IMR-90 (cell line): Measurements from ENCODE around the gene TMEM131L. TPM values are rescaled to one million over a fixed set of nuclear protein-coding genes. Genes with fewer than 3 reads are reported as not detected.

Source experiments
- ATAC-seq: fragments of 200-7000 bp; cut with Tn5 transposase; 2 replicates; pipeline ENCODE4 v1.9.1; 2020; ENCODE audit warnings: low read depth, mild to moderate bottlenecking, moderate library complexity
- BruUV-seq: library from RNA; stranded (reverse); fragments of 400-500 nt; replicated peaks from 2 replicates; lab custom pipeline; 2021; lab: Mats Ljungman, UMichigan
- CTCF ChIA-PET: fragments of 300-600 bp; formaldehyde crosslinking; extraction: SDS; loops from one replicate; lab custom pipeline; 2021; ENCODE audit warnings: antibody characterized with exemption; lab: Yijun Ruan, JAX
- POLR2A ChIA-PET: fragments of 300-600 bp; sonication (Branson Sonifier 250); formaldehyde crosslinking; loops from one replicate; lab custom pipeline; 2022; ENCODE audit warnings: antibody characterized with exemption; ENCODE audit not compliant: unreplicated experiment; lab: Charles Lee
- DNase-seq: peaks from one replicate; pipeline ENCODE4 v3.0.0; 2013
- H2AFZ ChIP-seq: replicated peaks from 2 replicates; pipeline ENCODE3; 2013; ENCODE audit warnings: low read length, mild to moderate bottlenecking; ENCODE audit not compliant: poor library complexity
- H2AK5ac ChIP-seq: 2 replicates; pipeline ENCODE4 v1.6.1; 2013; ENCODE audit warnings: low read depth, low read length, inconsistent platforms
- H2AK9ac ChIP-seq: replicated peaks from 2 replicates; pipeline ENCODE3; 2013; ENCODE audit warnings: mild to moderate bottlenecking, low read depth, low read length, moderate library complexity; ENCODE audit not compliant: poor library complexity
- H2BK120ac ChIP-seq: 2 replicates; pipeline ENCODE4 v1.6.1; 2013; ENCODE audit warnings: low read depth, low read length, inconsistent platforms
- H2BK15ac ChIP-seq: 3 replicates; pipeline ENCODE4 v1.6.1; 2013; ENCODE audit warnings: low read depth, low read length, inconsistent platforms
- H2BK20ac ChIP-seq: 2 replicates; pipeline ENCODE4 v1.6.1; 2013; ENCODE audit warnings: low read depth, mild to moderate bottlenecking, inconsistent platforms, low read length, moderate library complexity
- H2BK5ac ChIP-seq: 2 replicates; pipeline ENCODE4 v1.6.1; 2013; ENCODE audit warnings: mild to moderate bottlenecking, low read depth, low read length, inconsistent platforms; ENCODE audit not compliant: poor library complexity, severe bottlenecking
- H3K14ac ChIP-seq: replicated peaks from 2 replicates; pipeline ENCODE4 v1.6.1; 2013; ENCODE audit warnings: low read depth, low read length, inconsistent platforms
- H3K18ac ChIP-seq: 2 replicates; pipeline ENCODE4 v1.6.1; 2013; ENCODE audit warnings: low read depth, low read length, control low read depth
- H3K23ac ChIP-seq: 2 replicates; pipeline ENCODE4 v1.6.1; 2013; ENCODE audit warnings: low read depth, low read length, inconsistent platforms
- H3K27ac ChIP-seq: 2 replicates; pipeline ENCODE4 v1.5.1; 2013; ENCODE audit warnings: mild to moderate bottlenecking, control low read depth, low read length; ENCODE audit not compliant: insufficient read depth
- H3K27me3 ChIP-seq: 2 replicates; pipeline ENCODE4 v1.6.1; 2013; ENCODE audit warnings: low read length; ENCODE audit not compliant: control insufficient read depth, insufficient read depth
- H3K36me3 ChIP-seq: 2 replicates; pipeline ENCODE4 v1.6.1; 2013; ENCODE audit warnings: low read length, mixed read lengths; ENCODE audit not compliant: control insufficient read depth, insufficient read depth
- H3K4ac ChIP-seq: 2 replicates; pipeline ENCODE4 v1.6.1; 2013; ENCODE audit warnings: low read depth, low read length, inconsistent platforms
- H3K4me1 ChIP-seq: 2 replicates; pipeline ENCODE4 v1.6.1; 2013; ENCODE audit warnings: low read length, mixed read lengths; ENCODE audit not compliant: control insufficient read depth, insufficient read depth
- H3K4me2 ChIP-seq: 2 replicates; pipeline ENCODE4 v1.6.1; 2013; ENCODE audit warnings: low read depth, mild to moderate bottlenecking, control low read depth, low read length, moderate library complexity
- H3K4me3 ChIP-seq: 2 replicates; pipeline ENCODE4 v1.5.1; 2013; ENCODE audit warnings: low read depth, mild to moderate bottlenecking, control low read depth, low read length, moderate library complexity; ENCODE audit not compliant: insufficient read depth
- H3K56ac ChIP-seq: 2 replicates; pipeline ENCODE4 v1.6.1; 2013; ENCODE audit warnings: low read length, inconsistent platforms; ENCODE audit not compliant: insufficient read depth; ENCODE audit errors: extremely low read depth
- H3K79me1 ChIP-seq, 2 experiments: 2 replicates each; pipeline ENCODE4 v1.6.1; 2013; ENCODE audit warnings: low read length in 2 of 2, inconsistent platforms in 1 of 2, low read depth in 1 of 2
- H3K9ac ChIP-seq: 2 replicates; pipeline ENCODE4 v1.6.1; 2013; ENCODE audit warnings: low read depth, low read length, control low read depth
- H3K9me1 ChIP-seq: 2 replicates; pipeline ENCODE4 v1.6.1; 2013; ENCODE audit warnings: low read length, inconsistent platforms; ENCODE audit not compliant: insufficient read depth
- H3K9me3 ChIP-seq: 2 replicates; pipeline ENCODE4 v1.6.1; 2013; ENCODE audit warnings: low read length; ENCODE audit not compliant: control insufficient read depth, insufficient read depth
- H4K20me1 ChIP-seq: 2 replicates; pipeline ENCODE4 v1.6.1; 2013; ENCODE audit warnings: low read length, inconsistent platforms; ENCODE audit not compliant: insufficient read depth
- H4K5ac ChIP-seq: 2 replicates; pipeline ENCODE4 v1.6.1; 2013; ENCODE audit warnings: mild to moderate bottlenecking, low read depth, low read length, control low read depth
- H4K8ac ChIP-seq, 2 experiments: 2 replicates each; pipeline ENCODE4 v1.6.1; 2013; ENCODE audit warnings: low read depth in 2 of 2, low read length in 2 of 2, control low read depth in 1 of 2, inconsistent platforms in 1 of 2
- H4K91ac ChIP-seq: 2 replicates; pipeline ENCODE4 v1.6.1; 2013; ENCODE audit warnings: low read depth, low read length, inconsistent platforms; ENCODE audit not compliant: insufficient read depth
- BHLHE40 ChIP-seq: fragments of 150-350 bp; IDR thresholded peaks from 2 replicates; pipeline ENCODE4 v1.6.1; 2016; ENCODE audit warnings: mild to moderate bottlenecking, low read depth, low read length
- CEBPB ChIP-seq: IDR thresholded peaks from 2 replicates; pipeline ENCODE4 v1.6.1; 2012; ENCODE audit warnings: low read depth, low read length, improper control_type of control experiment
- CHD1 ChIP-seq: IDR thresholded peaks from 2 replicates; pipeline ENCODE4 v1.6.1; 2012; ENCODE audit warnings: low read depth, low read length, improper control_type of control experiment
- FOS ChIP-seq: fragments of 150-350 bp; IDR thresholded peaks from 2 replicates; pipeline ENCODE4 v1.6.1; 2016; ENCODE audit warnings: low read depth, low read length
- MAFK ChIP-seq: IDR thresholded peaks from 2 replicates; pipeline ENCODE4 v1.6.1; 2012; ENCODE audit warnings: low read depth, low read length, improper control_type of control experiment
- MAZ ChIP-seq: IDR thresholded peaks from 2 replicates; pipeline ENCODE4 v1.6.1; 2012; ENCODE audit warnings: low read depth, mild to moderate bottlenecking, low read length, improper control_type of control experiment, moderate library complexity, borderline replicate concordance
- MXI1 ChIP-seq: IDR thresholded peaks from 2 replicates; pipeline ENCODE4 v1.6.1; 2012; ENCODE audit warnings: low read depth, mild to moderate bottlenecking, low read length, moderate library complexity, borderline replicate concordance
- NFE2L2 ChIP-seq: fragments of 150-350 bp; IDR thresholded peaks from 2 replicates; pipeline ENCODE4 v1.6.1; 2016; ENCODE audit warnings: low read depth, mild to moderate bottlenecking, low read length
- POLR2A ChIP-seq: IDR thresholded peaks from 2 replicates; pipeline ENCODE4 v1.6.1; 2012; ENCODE audit warnings: mild to moderate bottlenecking, low read depth, low read length
- RAD21 ChIP-seq: IDR thresholded peaks from 2 replicates; pipeline ENCODE4 v1.6.1; 2012; ENCODE audit warnings: low read length, improper control_type of control experiment
- RCOR1 ChIP-seq: IDR thresholded peaks from 2 replicates; pipeline ENCODE4 v1.6.1; 2012; ENCODE audit warnings: mild to moderate bottlenecking, low read length, improper control_type of control experiment; ENCODE audit not compliant: insufficient replicate concordance
- RFX5 ChIP-seq: IDR thresholded peaks from 2 replicates; pipeline ENCODE4 v1.8.0; 2012; ENCODE audit warnings: low read depth, mild to moderate bottlenecking, low read length, moderate library complexity
- SMC3 ChIP-seq: fragments of 150-350 bp; IDR thresholded peaks from 2 replicates; pipeline ENCODE4 v1.6.1; 2016; ENCODE audit warnings: low read depth, mild to moderate bottlenecking, antibody characterized with exemption, low read length, moderate library complexity
- USF2 ChIP-seq: fragments of 150-350 bp; IDR thresholded peaks from 2 replicates; pipeline ENCODE4 v1.6.1; 2017; ENCODE audit warnings: mild to moderate bottlenecking, antibody characterized with exemption, low read length, low read depth
- WGBS, 2 experiments: methylation state at CpG; one replicate each; pipeline versions ENCODE4 v1.1.5 to v1.1.7; 2013; ENCODE audit warnings: missing lambda C conversion rate in 2 of 2; ENCODE audit not compliant: insufficient read length in 1 of 2; ENCODE audit errors: extremely low coverage in 2 of 2; 5-methylcytosine and 5-hydroxymethylcytosine counted together
- dilution Hi-C: fragments of 300-500 bp; cut with HindIII; formaldehyde crosslinking; loops from one replicate; pipeline ENCODE4 v1.14.3; 2018; ENCODE audit warnings: low sequenced_read_pairs; ENCODE audit not compliant: unreplicated experiment
- in situ Hi-C: fragments of 300-500 bp; cut with MboI; formaldehyde crosslinking; loops from 3 replicates; pipeline ENCODE4 v1.14.3; 2019; ENCODE audit warnings: low sequenced_read_pairs, inconsistent platforms, mixed read lengths
- intact Hi-C: fragments of 100-400 bp; cut with micrococcal nuclease; formaldehyde crosslinking; loops from 2 replicates; pipeline ENCODE4 v1.10.0; 2022
- polyA plus RNA-seq, 3 experiments: library from polyadenylated mRNA; depleted of rRNA; stranded (reverse); fragments of >200 nt; gene quantifications; 2 replicates each; pipeline ENCODE4 v1.2.3, GENCODE V29; 2012; ENCODE audit warnings: low replicate concordance in 1 of 3
- total RNA-seq: library from RNA; depleted of rRNA; stranded (reverse); fragments of >200 nt; gene quantifications from 2 replicates; pipeline ENCODE4 v1.2.3, GENCODE V29; 2012
- TF ChIP-seq, protein P1 (sequence below): fragments of 150-350 bp; IDR thresholded peaks from 2 replicates; pipeline ENCODE4 v1.6.1; 2016; ENCODE audit warnings: low read depth, mild to moderate bottlenecking, low read length, moderate library complexity, borderline replicate concordance

TMEM131L gene
- total and polyA plus RNA-seq, 2 of the 4 experiments (the other 2 are of a cell fraction), result 8.4 to 23.8 TPM

- Histone ChIP-seq H3K79me1 (peaks cover 0 to 7% of the 10 kb centered on the region in 2 experiments; a peak in 1 of 4 replicates), H2AK9ac (no peak overlapping the region), H4K91ac (no peak overlapping the region), H3K23ac (no peak overlapping the region), H4K8ac (no peak overlapping the region), H3K4me2 (no peak overlapping the region), H2BK15ac (no peak overlapping the region), H4K5ac (no peak overlapping the region), H2AK5ac (no peak overlapping the region), H3K9me3 (no peaks in the 10 kb centered on the region), H3K27ac (no peak overlapping the region), H3K27me3 (no peaks in the 10 kb centered on the region), H3K4me1 (no peaks in the 10 kb centered on the region), H2BK5ac (no peak overlapping the region), H3K14ac (no peak overlapping the region), H3K9ac (no peak overlapping the region), H3K56ac (no peak overlapping the region), H3K9me1 (peaks cover 2% of the 10 kb centered on the region; the same call in 1 of the 2 replicates), H2AFZ (no peak overlapping the region), H3K18ac (no peak overlapping the region), H3K36me3 (no peaks in the 10 kb centered on the region), H2BK20ac (no peak overlapping the region), H2BK120ac (no peak overlapping the region), H4K20me1 (no peaks in the 10 kb centered on the region), H3K4ac (no peak overlapping the region), H3K4me3 (no peak overlapping the region)
- CTCF ChIA-PET, result interaction anchor here (1.4 kb wide), 1 partner anchor 29 kb away, joined by 3 read pairs; no protein-coding TSS in a partner anchor
- dilution Hi-C loops (no loop called here), in situ Hi-C loops (loop anchor here (5.0 kb wide), 1 partner anchor 223 kb away; no protein-coding TSS in a partner anchor), intact Hi-C loops (no loop called here)
- DNase-seq, result no peak
- POLR2A ChIA-PET, result no interaction called here
- BruUV-seq, result no TSS peak
- ATAC-seq, result no peak
- WGBS, 2 experiments, result no CpG with 5 or more reads among the region's 12 CpGs
- TF ChIP-seq SMC3, result no peak
- TF ChIP-seq RFX5, result no peak
- TF ChIP-seq MXI1, result no peak
- TF ChIP-seq BHLHE40, result no peak
- TF ChIP-seq MAZ, result no peak
- no peak for TF ChIP-seq USF2
- TF ChIP-seq, protein P1, sequence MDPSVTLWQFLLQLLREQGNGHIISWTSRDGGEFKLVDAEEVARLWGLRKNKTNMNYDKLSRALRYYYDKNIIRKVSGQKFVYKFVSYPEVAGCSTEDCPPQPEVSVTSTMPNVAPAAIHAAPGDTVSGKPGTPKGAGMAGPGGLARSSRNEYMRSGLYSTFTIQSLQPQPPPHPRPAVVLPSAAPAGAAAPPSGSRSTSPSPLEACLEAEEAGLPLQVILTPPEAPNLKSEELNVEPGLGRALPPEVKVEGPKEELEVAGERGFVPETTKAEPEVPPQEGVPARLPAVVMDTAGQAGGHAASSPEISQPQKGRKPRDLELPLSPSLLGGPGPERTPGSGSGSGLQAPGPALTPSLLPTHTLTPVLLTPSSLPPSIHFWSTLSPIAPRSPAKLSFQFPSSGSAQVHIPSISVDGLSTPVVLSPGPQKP, result no peak
- TF ChIP-seq POLR2A, result no peak
- no peak for TF ChIP-seq CHD1
- TF ChIP-seq RCOR1, result no peak
- TF ChIP-seq FOS, result no peak
- no peak for TF ChIP-seq CEBPB
- TF ChIP-seq MAFK, result no peak
- no peak for TF ChIP-seq NFE2L2
- TF ChIP-seq RAD21, result no peak
Observed at GRCh38 chr4:153570228-153570973, 104.2 kb downstream of the TMEM131L start.
